HepG2 (cell line): ENCODE results near the gene PRR23E.

Experiments used
- BHLHE40 ChIP-seq: IDR thresholded peaks from 2 replicates; pipeline ENCODE4 v1.6.1; 2011; ENCODE audit warnings: low read length, improper control_type of control experiment
- NFE2 ChIP-seq: sonication (generic); formaldehyde crosslinking; IDR thresholded peaks from 2 replicates; pipeline ENCODE4 v1.4.0; 2020; ENCODE audit warnings: missing genetic modification reagents
- NFKBIZ ChIP-seq: IDR thresholded peaks from 2 replicates; pipeline ENCODE4 v1.6.1; 2018; ENCODE audit warnings: missing genetic modification reagents, missing compliant biosample characterization
- POLR2A ChIP-seq, 2 experiments: IDR thresholded peaks; 2 replicates each; pipeline ENCODE4 v1.6.1; 2011; ENCODE audit warnings: low read depth in 2 of 2, low read length in 2 of 2, mild to moderate bottlenecking in 1 of 2, moderate library complexity in 1 of 2; ENCODE audit not compliant: insufficient read depth in 1 of 2
- SRF ChIP-seq: IDR thresholded peaks from 2 replicates; pipeline ENCODE4 v1.6.1; 2011; ENCODE audit warnings: mild to moderate bottlenecking, low read depth, low read length, moderate library complexity
- TF ChIP-seq, protein P1 (sequence below): sonication (generic); formaldehyde crosslinking; IDR thresholded peaks from 2 replicates; pipeline ENCODE4 v1.4.0; 2020; ENCODE audit warnings: missing genetic modification reagents
- TF ChIP-seq, protein P2 (sequence below): sonication (generic); formaldehyde crosslinking; IDR thresholded peaks from 2 replicates; pipeline ENCODE4 v1.5.0; 2020; ENCODE audit warnings: mild to moderate bottlenecking, missing genetic modification reagents, moderate library complexity

DNA sequence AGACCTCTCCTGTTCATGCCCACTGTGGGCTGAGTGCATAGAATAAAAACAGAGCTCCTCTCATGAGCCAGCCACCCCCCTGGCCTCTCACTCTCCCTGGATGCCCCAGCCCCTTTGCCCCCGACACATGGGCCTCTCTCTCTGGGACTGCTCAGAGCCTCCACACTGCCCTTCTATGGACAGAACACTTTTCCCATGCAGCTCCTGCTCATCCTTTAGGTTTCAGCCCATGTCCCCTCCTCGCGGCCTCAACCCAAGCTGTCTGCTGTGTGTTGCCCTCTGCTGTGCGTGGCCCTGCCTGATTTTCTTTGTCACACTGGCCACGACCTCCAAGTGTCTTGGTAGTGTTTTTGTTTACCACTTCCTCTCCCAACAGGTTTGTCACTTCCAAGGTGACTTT is 20.7 kb upstream of the PRR23E start:
- TF ChIP-seq SRF, result no peak
- no peak for TF ChIP-seq NFE2 (CRISPR knock-in tag)
- no peak for TF ChIP-seq BHLHE40
- TF ChIP-seq, protein P1, sequence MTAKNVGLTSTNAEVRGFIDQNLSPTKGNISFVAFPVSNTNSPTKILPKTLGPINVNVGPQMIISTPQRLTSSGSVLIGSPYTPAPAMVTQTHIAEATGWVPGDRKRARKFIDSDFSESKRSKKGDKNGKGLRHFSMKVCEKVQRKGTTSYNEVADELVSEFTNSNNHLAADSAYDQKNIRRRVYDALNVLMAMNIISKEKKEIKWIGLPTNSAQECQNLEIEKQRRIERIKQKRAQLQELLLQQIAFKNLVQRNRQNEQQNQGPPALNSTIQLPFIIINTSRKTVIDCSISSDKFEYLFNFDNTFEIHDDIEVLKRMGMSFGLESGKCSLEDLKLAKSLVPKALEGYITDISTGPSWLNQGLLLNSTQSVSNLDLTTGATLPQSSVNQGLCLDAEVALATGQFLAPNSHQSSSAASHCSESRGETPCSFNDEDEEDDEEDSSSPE (CRISPR knock-in tag), result no peak
- no peak for TF ChIP-seq POLR2A (IDR thresholded peaks at IDR 0.05; ENCODE audit: insufficient read depth in 1 of 2, low read depth in 2 of 2, low read length in 2 of 2)
- TF ChIP-seq, protein P2, sequence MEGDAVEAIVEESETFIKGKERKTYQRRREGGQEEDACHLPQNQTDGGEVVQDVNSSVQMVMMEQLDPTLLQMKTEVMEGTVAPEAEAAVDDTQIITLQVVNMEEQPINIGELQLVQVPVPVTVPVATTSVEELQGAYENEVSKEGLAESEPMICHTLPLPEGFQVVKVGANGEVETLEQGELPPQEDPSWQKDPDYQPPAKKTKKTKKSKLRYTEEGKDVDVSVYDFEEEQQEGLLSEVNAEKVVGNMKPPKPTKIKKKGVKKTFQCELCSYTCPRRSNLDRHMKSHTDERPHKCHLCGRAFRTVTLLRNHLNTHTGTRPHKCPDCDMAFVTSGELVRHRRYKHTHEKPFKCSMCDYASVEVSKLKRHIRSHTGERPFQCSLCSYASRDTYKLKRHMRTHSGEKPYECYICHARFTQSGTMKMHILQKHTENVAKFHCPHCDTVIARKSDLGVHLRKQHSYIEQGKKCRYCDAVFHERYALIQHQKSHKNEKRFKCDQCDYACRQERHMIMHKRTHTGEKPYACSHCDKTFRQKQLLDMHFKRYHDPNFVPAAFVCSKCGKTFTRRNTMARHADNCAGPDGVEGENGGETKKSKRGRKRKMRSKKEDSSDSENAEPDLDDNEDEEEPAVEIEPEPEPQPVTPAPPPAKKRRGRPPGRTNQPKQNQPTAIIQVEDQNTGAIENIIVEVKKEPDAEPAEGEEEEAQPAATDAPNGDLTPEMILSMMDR, result no peak
- no peak for TF ChIP-seq NFKBIZ (CRISPR knock-in tag)
